OCI-LY7 (cell line): ENCODE measurements around the gene RASSF5.
A peak's percentile ranks its signal among the peaks of the same experiment; 100 is the strongest.

Experiments
- EZH2phosphoT487 ChIP-seq: fragments of 200-600 bp; sonication (generic); IDR thresholded peaks from 2 replicates; pipeline ENCODE4 v1.6.1; 2018; ENCODE audit warnings: low read depth, borderline replicate concordance, mild to moderate bottlenecking, mixed run types, antibody characterized with exemption, low read length, moderate library complexity, mixed read lengths
- TF ChIP-seq, protein P1 (sequence below): fragments of 200-600 bp; sonication (generic); conservative IDR thresholded peaks from 2 replicates; pipeline ENCODE4 v1.5.1; 2014; ENCODE audit warnings: mild to moderate bottlenecking, antibody characterized with exemption, low read length, moderate library complexity, mixed read lengths

DNA sequence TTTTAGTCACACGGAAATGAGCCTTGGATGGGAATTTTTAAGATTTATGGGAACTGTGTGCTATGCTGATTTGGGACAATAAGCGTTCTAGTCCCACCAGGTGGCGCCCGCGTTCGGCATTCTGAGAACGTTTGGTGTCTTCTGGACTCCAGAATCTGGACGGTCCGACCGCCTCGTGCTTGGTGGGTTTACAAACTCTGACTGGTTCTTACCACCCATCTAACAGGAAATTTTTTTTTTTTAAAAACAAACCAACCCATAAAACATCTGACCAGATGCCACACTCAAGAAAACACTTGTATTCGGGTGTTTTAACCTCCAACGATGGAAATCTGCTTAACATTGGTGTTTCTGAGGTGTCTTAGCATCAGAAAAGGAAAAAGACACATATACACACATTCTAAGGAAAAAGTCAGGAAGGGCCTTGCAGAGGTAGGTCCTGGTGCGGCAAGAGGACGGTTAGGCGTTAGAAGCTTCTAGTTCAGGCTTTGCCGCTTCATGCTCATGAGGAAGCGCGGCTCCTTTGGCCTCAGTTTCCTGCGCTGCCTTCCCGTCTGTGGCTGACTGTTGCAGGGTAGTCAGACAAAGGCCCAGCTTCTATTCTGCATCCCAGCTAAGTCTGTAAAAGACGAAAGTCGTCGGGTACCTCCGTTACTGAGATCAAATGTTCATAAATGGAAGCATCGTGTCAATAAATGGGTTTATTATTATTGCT, 127.2 kb downstream of the RASSF5 start:
- TF ChIP-seq, protein P1, sequence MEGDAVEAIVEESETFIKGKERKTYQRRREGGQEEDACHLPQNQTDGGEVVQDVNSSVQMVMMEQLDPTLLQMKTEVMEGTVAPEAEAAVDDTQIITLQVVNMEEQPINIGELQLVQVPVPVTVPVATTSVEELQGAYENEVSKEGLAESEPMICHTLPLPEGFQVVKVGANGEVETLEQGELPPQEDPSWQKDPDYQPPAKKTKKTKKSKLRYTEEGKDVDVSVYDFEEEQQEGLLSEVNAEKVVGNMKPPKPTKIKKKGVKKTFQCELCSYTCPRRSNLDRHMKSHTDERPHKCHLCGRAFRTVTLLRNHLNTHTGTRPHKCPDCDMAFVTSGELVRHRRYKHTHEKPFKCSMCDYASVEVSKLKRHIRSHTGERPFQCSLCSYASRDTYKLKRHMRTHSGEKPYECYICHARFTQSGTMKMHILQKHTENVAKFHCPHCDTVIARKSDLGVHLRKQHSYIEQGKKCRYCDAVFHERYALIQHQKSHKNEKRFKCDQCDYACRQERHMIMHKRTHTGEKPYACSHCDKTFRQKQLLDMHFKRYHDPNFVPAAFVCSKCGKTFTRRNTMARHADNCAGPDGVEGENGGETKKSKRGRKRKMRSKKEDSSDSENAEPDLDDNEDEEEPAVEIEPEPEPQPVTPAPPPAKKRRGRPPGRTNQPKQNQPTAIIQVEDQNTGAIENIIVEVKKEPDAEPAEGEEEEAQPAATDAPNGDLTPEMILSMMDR: peak; percentile 98
- TF ChIP-seq EZH2phosphoT487: no peak
